GM21737 (cell line): ENCODE results near the gene ARSG.
"Not testable (repeated sequence)": the region's sequence is repeated elsewhere in the genome, so short reads cannot be mapped to it uniquely, and the experiment has no call there.

Source experiments
- ATAC-seq: cut with Tn5 transposase; IDR thresholded peaks from one replicate; pipeline ENCODE4 v1.9.1; 2021; ENCODE audit warnings: mild to moderate bottlenecking, moderate library complexity; ENCODE audit not compliant: unreplicated experiment

ARSG gene

GRCh38 chr17:68276339-68276738 is 15.0 kb upstream of the ARSG start:
- ATAC-seq = not testable (repeated sequence)

- no peak for ATAC-seq
Observed at GRCh38 chr17:68277807-68278206, 13.5 kb upstream of the ARSG start.

- ATAC-seq = not testable (repeated sequence)
Observed at GRCh38 chr17:68281965-68282364, 9.3 kb upstream of the ARSG start.

GRCh38 chr17:68288375-68288774 is 2.9 kb upstream of the ARSG start:
- ATAC-seq = no peak

GRCh38 chr17:68288804-68289203 is 2.5 kb upstream of the ARSG start:
- ATAC-seq = no peak

- no peak for ATAC-seq
Observed at GRCh38 chr17:68289473-68289872, 1.8 kb upstream of the ARSG start.

- ATAC-seq = no peak
Observed at GRCh38 chr17:68289936-68290267, 1.4 kb upstream of the ARSG start.

- no peak for ATAC-seq
Observed at GRCh38 chr17:68290268-68290954, 884 bp upstream of the ARSG start.

- peak; percentile 50 for ATAC-seq
Observed at GRCh38 chr17:68291836-68292688, 767 bp downstream of the ARSG start.

- ATAC-seq = no peak
Observed at GRCh38 chr17:68292689-68293040, 1.4 kb downstream of the ARSG start.

- no peak for ATAC-seq
Observed at GRCh38 chr17:68293490-68294195, 2.3 kb downstream of the ARSG start.

GRCh38 chr17:68294196-68294555 is 2.9 kb downstream of the ARSG start:
- no peak for ATAC-seq

GRCh38 chr17:68294617-68295016 is 3.3 kb downstream of the ARSG start:
- no peak for ATAC-seq

GRCh38 chr17:68295086-68295485 is 3.8 kb downstream of the ARSG start:
- no peak for ATAC-seq

- no peak for ATAC-seq
Observed at GRCh38 chr17:68296217-68297191, 5.2 kb downstream of the ARSG start.

- no peak for ATAC-seq
Observed at GRCh38 chr17:68297195-68297594, 5.9 kb downstream of the ARSG start.

- no peak for ATAC-seq
Observed at GRCh38 chr17:68298601-68299000, 7.3 kb downstream of the ARSG start.

GRCh38 chr17:68299817-68300216 is 8.5 kb downstream of the ARSG start:
- ATAC-seq = no peak

GRCh38 chr17:68301438-68301959 is 10.2 kb downstream of the ARSG start:
- no peak for ATAC-seq

GRCh38 chr17:68302066-68302564 is 10.8 kb downstream of the ARSG start:
- ATAC-seq = no peak
